HG02798 (cell line): Measurements from ENCODE around the gene PAQR4.

ENCODE experiments used
- ATAC-seq: cut with Tn5 transposase; IDR thresholded peaks from one replicate; pipeline ENCODE4 v1.9.1; 2021; ENCODE audit warnings: mild to moderate bottlenecking; ENCODE audit not compliant: unreplicated experiment, poor library complexity

The PAQR4 gene

GRCh38 chr16:2963723-2964474 lies 5.2 kb upstream of the PAQR4 start, which contains the start of gene KREMEN2:
Gene KREMEN2 (plus strand): TSS chr16:2964275. CDS start chr16:2964521, 246 bp downstream.
- ATAC-seq = no peak

- no peak for ATAC-seq
Observed at GRCh38 chr16:2964475-2965336, 4.4 kb upstream of the PAQR4 start.

GRCh38 chr16:2966043-2966807 lies 2.9 kb upstream of the PAQR4 start:
- ATAC-seq = no peak

GRCh38 chr16:2966808-2967191 lies 2.3 kb upstream of the PAQR4 start:
- no peak for ATAC-seq

- no peak for ATAC-seq
Observed at GRCh38 chr16:2967211-2967631, 1.9 kb upstream of the PAQR4 start.

DNA sequence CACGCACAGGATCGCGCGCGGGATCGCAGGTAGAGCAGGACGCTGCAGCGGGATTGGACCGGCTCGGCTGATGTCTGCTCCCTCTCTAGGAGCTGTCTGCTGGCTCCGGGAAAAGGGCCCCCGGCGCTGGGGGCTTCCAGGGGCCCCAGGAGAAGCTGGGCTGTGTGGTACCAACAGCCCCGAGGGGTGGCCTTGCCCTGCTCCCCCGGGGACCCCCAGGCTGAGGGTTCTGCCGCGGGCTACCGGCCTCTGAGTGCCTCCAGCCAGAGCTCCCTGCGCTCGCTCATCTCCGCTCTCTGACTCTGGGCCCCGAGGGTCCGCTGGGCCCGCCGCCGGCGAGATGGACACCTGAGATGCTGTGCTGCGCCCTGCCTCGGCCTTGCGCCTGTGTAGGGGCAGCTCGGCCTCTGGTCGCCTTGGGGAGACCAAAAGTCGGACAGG lies 1.4 kb upstream of the PAQR4 start:
- ATAC-seq = no peak

DNA sequence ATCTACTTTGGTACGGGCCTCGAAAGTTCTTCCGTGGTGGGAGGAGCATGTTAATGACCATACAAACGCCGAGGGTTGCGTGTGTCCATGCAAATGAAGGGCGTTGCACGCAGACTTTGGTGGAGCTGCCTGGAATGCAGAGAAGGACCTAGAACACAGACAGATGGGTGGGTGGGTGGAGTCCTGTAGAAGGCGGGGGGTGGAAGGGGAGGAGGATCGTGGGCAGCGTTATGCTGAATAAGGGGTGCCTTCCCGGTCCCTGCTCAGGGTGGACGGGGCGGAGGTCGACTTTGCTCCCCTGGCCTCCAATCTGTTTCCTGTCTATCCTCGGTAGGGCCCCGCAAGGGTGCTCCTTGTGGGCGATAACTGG lies 795 bp upstream of the PAQR4 start:
- ATAC-seq = no peak

GRCh38 chr16:2969545-2970521 lies 685 bp downstream of the PAQR4 start:
- peak; percentile 41 for ATAC-seq

DNA sequence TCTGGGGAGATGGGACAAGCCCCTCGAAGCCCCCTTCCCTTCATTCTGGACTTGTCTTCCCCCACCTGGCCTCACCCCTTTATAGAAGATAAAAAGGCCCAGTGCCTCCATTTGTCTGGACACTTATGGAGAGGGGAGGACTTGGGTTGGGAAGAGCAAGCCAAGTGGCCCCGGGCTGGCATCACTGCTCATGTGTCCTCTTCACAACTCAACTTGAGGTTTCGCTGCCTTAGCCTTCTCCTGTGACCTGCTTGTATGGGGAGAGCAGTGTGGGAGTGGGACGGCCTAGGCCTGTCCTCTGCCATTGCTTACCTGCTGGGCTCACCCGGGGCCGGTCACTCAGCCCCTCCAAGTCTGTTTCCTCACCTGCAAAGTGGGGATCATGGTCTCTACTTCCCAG lies 1.4 kb downstream of the PAQR4 start:
- no peak for ATAC-seq

DNA sequence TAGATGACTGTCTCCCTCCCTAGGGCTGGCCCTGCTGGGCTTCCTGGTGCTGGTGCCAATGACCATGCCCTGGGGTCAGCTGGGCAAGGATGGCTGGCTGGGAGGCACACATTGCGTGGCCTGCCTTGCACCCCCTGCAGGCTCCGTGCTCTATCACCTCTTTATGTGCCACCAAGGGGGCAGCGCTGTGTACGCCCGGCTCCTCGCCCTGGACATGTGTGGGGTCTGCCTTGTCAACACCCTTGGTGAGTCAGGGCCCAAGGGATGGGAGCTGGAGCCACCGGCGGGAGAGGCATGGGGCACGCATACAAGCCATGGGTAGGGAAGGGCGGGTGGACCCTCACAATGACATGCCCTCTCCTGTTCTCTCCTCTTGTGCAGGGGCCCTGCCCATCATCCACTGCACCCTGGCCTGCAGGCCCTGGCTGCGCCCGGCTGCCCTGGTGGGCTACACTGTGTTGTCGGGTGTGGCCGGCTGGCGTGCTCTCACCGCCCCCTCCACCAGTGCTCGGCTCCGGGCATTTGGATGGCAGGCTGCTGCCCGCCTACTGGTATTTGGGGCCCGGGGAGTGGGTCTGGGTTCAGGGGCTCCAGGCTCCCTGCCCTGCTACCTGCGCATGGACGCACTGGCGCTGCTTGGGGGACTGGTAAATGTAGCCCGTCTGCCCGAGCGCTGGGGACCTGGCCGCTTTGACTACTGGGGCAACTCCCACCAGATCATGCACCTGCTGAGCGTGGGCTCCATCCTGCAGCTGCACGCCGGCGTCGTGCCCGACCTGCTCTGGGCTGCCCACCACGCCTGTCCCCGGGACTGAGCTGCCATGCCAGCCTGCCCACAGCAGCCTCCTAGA lies 2.2 kb downstream of the PAQR4 start:
- ATAC-seq = no peak

DNA sequence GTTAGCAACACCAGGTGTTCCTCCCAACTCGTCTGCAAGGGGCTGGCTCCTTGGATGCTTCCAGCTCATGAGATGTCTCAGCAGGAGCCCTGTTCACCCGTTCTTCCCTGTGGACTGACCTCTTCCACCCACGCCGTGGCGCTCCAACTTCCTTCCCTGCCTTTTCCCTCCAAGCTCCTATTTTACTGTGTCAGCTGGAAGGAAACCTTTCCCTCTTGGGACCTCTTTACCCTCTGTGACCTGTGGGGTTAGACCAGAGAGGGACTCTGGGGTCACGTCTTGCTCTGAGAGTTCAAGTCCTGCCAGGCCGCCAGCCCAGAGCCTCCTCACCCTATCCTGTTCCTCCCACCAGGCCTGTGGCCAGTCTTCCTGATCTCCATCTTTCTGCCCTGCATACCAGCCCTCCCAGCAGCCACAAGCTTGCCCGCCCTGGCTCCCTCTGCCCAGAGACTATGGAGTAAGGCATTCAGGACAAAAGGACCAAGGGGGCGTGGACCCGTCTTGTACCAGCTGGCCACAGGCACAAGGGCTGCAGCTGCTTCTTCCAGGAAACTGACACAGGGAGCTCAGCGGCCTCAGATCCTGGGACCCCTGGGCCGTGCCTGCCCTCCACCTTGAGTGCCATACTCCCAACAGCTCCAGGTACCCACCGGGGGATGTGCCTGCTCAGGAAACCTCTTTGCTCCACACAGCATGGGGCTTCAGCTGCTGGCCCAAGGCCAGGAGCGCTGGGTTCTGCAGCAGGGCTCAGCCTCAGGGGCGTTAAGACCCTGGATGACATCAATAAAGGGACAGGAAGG lies 3.0 kb downstream of the PAQR4 start:
- ATAC-seq = no peak

DNA sequence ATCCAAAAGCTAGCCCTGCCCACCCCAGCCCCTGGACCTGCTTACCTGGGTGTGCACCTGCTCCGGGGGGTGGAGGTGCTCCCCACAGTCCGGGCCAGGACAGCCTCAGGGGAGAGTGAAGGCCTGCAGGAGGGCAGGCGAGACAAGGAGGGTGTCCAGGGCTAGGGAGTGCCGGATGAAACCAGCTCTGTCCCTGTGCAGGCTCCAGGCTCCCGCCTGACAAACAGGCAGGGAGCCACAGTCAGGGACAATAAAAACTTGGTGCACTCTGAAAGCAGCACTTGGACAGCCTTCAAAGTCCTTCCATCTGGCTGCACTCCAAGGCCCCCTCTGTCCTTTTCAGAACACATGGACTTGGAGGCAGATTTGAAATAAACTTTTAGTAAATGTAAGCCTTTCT lies 3.9 kb downstream of the PAQR4 start:
- no peak for ATAC-seq

GRCh38 chr16:2973605-2974318 lies 4.6 kb downstream of the PAQR4 start:
- ATAC-seq = no peak

DNA sequence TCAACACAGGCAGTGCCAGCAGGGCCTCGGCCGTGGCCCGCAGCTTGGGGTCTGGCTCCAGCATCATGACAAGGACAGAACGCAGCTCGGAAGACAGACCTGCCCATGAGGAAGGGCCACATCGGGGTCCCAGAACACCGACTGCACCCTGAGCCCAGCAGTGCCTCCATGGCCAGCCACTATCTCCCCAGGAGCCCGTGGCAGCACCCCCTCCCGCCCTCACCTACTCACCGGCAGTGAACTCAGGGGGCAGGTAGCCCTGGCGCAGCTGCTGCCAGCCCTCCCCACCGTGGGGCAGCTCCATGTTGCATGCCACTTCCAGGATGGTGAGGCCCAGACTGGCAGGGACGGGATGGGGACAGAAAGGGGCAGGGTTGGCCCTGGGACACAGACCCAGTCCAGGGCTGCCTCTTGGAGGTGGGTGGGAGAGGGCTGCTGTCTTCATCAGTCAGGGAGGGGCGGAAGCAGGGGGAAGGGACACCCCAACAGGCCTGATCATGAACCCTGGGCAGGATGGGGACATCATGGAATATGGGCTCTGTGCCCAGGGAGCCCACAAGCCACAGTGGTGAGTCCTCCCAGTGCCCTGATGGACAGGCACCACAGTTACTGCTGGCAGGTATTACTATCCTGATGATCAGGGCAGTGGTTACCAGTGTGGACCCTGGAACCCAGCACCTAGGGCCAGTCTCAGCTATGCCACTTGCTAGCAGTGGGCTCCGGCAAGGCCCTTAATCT lies 5.3 kb downstream of the PAQR4 start:
- no peak for ATAC-seq

DNA sequence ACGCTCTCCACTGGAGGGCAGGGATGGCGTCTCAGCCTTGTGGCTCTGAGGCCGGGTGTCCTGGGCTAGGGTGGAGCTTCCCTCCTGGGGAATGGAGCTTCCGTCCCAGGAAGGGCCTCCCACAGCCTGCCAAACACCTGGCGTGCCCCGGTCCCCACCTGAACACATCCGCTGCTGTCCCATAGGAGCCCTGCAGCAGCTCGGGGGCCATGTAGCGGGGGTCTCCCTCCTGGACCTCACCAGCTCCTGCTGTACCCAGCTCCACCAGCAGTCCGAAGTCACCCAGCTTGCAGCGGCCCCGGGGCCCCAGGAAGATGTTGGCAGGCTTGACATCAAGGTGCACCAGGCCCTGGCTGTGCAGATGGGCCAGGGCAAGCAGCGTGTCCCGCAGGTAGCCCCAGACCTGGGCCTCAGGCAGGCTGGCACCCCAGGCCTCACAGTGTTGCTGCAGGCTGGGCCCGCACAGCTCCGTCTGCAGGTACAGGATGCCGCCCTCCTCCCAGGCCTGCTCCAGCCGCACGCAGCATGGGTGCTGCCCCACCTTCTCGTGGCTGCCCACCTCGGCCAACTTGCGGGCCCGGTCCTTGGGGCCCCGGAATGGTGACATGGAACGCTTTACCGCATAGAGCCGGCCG lies 6.1 kb downstream of the PAQR4 start:
- no peak for ATAC-seq

DNA sequence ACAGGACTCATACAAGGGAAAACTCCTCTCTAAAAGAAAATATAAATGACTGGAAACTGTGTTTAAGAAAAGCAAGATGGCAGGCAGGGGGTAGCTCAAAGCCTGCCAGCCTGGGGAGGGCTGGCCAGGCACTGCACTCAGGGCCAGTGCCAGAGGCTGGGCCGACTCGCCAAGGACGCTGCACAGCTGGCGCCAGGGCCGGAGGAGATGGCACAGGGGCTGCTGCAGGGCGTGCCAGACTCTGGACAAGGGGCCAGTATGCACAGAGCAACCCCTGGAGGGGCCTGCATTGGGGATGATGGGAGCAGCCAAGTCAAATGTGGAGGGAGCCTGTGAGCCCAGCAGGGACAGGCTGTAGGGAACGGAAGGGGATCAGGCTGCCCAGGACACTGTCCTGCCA lies 7.1 kb downstream of the PAQR4 start:
- ATAC-seq = no peak
